Heart left ventricle (tissue), 16 donors: ENCODE results near the gene ADPRS. TPM values are rescaled to one million over a fixed set of nuclear protein-coding genes. Genes with fewer than 3 reads are reported as not detected.
A peak's percentile ranks its signal among the peaks of the same experiment; 100 is the strongest.

Source experiments
- ATAC-seq, 4 donors: fragments of 200-7000 bp; cut with Tn5 transposase; one replicate each; pipeline ENCODE4 v1.9.1; 2020 to 2022; ENCODE audit warnings: moderate library complexity in 4 of 4, mild to moderate bottlenecking in 3 of 4, moderate number of reproducible peaks in 1 of 4
- DNase-seq, 5 donors: peaks; one replicate each; pipeline ENCODE4 v3.0.0-alpha.2; 2020
- H3K27ac ChIP-seq, 12 donors: fragments of 200-600 bp; sonication (generic) in 4 of 12; one replicate each; pipeline versions ENCODE4 v1.5.0 to v1.8.0; 2016 to 2022; ENCODE audit warnings: mild to moderate bottlenecking in 2 of 12
- H3K27me3 ChIP-seq, 9 donors: fragments of 200-600 bp; sonication (generic) in 2 of 9; one replicate each; pipeline versions ENCODE4 v1.5.1 to v1.8.0; 2016 to 2022; ENCODE audit warnings: mild to moderate bottlenecking in 3 of 9
- H3K36me3 ChIP-seq, 9 donors: fragments of 200-600 bp; sonication (generic) in 2 of 9; one replicate each; pipeline versions ENCODE4 v1.5.0 to v1.8.0; 2018 to 2022; ENCODE audit warnings: mild to moderate bottlenecking in 2 of 9
- H3K4me1 ChIP-seq, 12 donors: fragments of 200-600 bp; sonication (generic) in 4 of 12; one replicate each; pipeline versions ENCODE4 v1.5.0 to v1.8.0; 2016 to 2022; ENCODE audit warnings: mild to moderate bottlenecking in 3 of 12
- H3K4me3 ChIP-seq, 12 donors: fragments of 200-600 bp; sonication (generic) in 4 of 12; one replicate each; pipeline versions ENCODE4 v1.5.0 to v1.8.0; 2017 to 2022; ENCODE audit warnings: mild to moderate bottlenecking in 9 of 12, moderate library complexity in 4 of 12
- H3K9me3 ChIP-seq, 12 donors: fragments of 200-600 bp; sonication (generic) in 4 of 12; one replicate each; pipeline versions ENCODE4 v1.5.0 to v1.8.0; 2016 to 2022; ENCODE audit warnings: mild to moderate bottlenecking in 1 of 12
- POLR2A ChIP-seq, 2 donors: fragments of 450-650 bp; IDR thresholded peaks; one replicate each; pipeline ENCODE4 v1.6.1; 2017; ENCODE audit warnings: antibody characterized with exemption in 2 of 2, mild to moderate bottlenecking in 2 of 2, moderate library complexity in 2 of 2
- WGBS, 4 donors: extraction: QIAGEN DNeasy Blood & Tissue Kit in 2 of 4; methylation state at CpG; one replicate each; pipeline versions ENCODE4 v1.1.5 to v1.1.7; 2013 to 2018; 5-methylcytosine and 5-hydroxymethylcytosine counted together
- intact Hi-C, 10 donors: fragments of 100-400 bp; cut with DNase I; formaldehyde crosslinking; loops; one replicate each; pipeline versions ENCODE4 v1.11.1 to v1.14.2; 2022
- polyA plus RNA-seq, 2 donors: library from polyadenylated mRNA; stranded (reverse); fragments of 200-250 nt; gene quantifications; one replicate each; pipeline ENCODE4 v1.2.3, GENCODE V29; 2013
- total RNA-seq, 9 donors: library from RNA; depleted of rRNA in 2 of 9; stranded (reverse); fragments of >200 nt in 2 of 9; fragmentation: NEBNext Ultra II Directional in 3 of 9; extraction: Animal tissue kit (Norgen Biotek cat#: 25700) in 3 of 9; gene quantifications; one replicate each; pipeline versions ENCODE4 v1.1.0 to v1.2.4, GENCODE V29; 2016 to 2023
- TF ChIP-seq, protein P1 (sequence below), 12 donors: fragments of 200-600 bp; sonication (generic) in 4 of 12; IDR thresholded peaks; one replicate each; pipeline versions ENCODE4 v1.5.0 to v1.8.0; 2018 to 2022; ENCODE audit warnings: antibody characterized with exemption in 12 of 12, mild to moderate bottlenecking in 5 of 12
- donor health status: ischemic (EF 13 %, LVEDD 7.1; RV severe dilation, severe dysfunction).
- donor health status: healthy with polysubstance abuse.
- donor health status: DM: no; HTN: yes; CAD: no.
- donor health status: DM: no; HTN: no; CAD: no.
- donor health status: ischemic (EF 25% LVEDD 6.9; RV normal size, moderate dysfunction).
- donor health status: ischemic (EF 25% LVEDD 5.7; RV mildly dilated, moderate dysfunction).
- donor health status: healthy.
- donor health status: DM: yes; HTN: yes; CAD: no.
- donor health status: ischemic (EF 35%, LVEDD 5.7; RV mildly dilated, moderate dysfunction).
- donor health status: nonischemic (EF 11% LVEDD 7.7; RV severe dilation, severe dysfunction).
- donor health status: DM: yes; HTN: yes; CAD: no.
- donor health status: PGD.
- donor health status: ischemic (EF 29% LVEDD 5.4; RV normal size, mild dysfunction).
- donor health status: nonischemic (EF 23%, LVEDD 6.1; RV moderate dilation, normal function).

Gene ADPRS
- total and polyA plus RNA-seq, 11 donors = 11.3 to 49.0 (median 18.2) TPM

DNA sequence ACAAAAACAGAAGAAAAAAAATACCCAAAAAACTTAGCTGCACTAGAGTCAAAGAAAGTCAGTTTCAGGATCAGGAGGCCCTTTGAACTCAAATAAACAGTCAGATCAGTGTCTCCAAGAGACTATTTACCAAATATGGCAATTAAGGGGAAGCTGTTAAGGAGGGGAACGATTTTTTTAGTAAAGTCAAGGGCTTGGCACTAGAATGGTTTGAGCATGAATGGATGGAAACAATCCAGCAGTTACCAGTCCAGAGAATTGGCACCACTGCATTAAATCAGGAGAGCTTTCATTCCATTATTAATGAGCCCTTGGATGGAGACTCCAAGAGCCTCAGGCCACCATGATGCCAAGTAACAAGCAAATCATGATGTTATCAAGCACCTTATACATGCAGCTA, 53.4 kb downstream of the ADPRS start:
- Histone ChIP-seq H3K4me1 (peaks cover 0 to 34% (median 20%) of the 10 kb centered on the region in 12 donors), H3K36me3 (peaks cover 0 to 40% (median 33%) of the 10 kb centered on the region in 9 donors), H3K27ac (peak overlapping the region in 3 of 12 donors; percentile 3 to 49 (median 18)), H3K27me3 (no peaks in the 10 kb centered on the region), H3K4me3 (no peak overlapping the region), H3K9me3 (no peaks in the 10 kb centered on the region)
- ATAC-seq (peak; percentile 5 to 56 (median 43)), DNase-seq (no peak)
- no peak for TF ChIP-seq POLR2A (IDR thresholded peaks at IDR 0.05)
- TF ChIP-seq, protein P1, sequence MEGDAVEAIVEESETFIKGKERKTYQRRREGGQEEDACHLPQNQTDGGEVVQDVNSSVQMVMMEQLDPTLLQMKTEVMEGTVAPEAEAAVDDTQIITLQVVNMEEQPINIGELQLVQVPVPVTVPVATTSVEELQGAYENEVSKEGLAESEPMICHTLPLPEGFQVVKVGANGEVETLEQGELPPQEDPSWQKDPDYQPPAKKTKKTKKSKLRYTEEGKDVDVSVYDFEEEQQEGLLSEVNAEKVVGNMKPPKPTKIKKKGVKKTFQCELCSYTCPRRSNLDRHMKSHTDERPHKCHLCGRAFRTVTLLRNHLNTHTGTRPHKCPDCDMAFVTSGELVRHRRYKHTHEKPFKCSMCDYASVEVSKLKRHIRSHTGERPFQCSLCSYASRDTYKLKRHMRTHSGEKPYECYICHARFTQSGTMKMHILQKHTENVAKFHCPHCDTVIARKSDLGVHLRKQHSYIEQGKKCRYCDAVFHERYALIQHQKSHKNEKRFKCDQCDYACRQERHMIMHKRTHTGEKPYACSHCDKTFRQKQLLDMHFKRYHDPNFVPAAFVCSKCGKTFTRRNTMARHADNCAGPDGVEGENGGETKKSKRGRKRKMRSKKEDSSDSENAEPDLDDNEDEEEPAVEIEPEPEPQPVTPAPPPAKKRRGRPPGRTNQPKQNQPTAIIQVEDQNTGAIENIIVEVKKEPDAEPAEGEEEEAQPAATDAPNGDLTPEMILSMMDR (IDR thresholded peaks at IDR 0.05) = no peak
- WGBS, 4 donors = 17 to 38% (median 29%) methylated on average over 1 of the region's 1 CpG
- intact Hi-C loops = no loop called here

DNA sequence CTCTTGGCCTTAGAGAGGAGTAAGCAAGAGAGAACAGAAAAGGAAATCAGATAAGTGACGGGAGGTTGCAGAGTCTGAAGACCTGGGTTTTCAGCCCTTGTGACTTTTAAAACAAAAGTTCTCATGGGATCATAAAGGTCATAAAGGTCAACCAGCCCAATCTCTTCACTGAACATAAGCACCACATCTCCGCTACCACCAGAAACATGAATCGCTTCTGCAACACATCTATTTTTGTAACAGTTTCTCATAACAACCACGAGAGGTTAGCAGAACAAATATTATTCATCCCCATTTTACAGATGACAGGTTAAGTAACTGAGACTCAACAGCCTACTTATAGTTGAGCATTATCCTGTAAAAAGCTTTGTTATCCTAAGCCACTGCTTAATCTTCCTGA, 54.7 kb downstream of the ADPRS start:
- DNase-seq (peak in 1 of 5 donors; percentile 4), ATAC-seq (no peak)
- Histone ChIP-seq H3K4me3 (no peak overlapping the region), H3K27ac (no peak overlapping the region), H3K36me3 (peaks cover 0 to 27% (median 20%) of the 10 kb centered on the region in 9 donors), H3K4me1 (peaks cover 0 to 38% (median 23%) of the 10 kb centered on the region in 12 donors), H3K9me3 (no peaks in the 10 kb centered on the region), H3K27me3 (no peaks in the 10 kb centered on the region)
- intact Hi-C loops = no loop called here
- WGBS, 4 donors = 66 to 82% (median 76%) methylated on average over 4 of the region's 4 CpGs
- no peak for TF ChIP-seq POLR2A (IDR thresholded peaks at IDR 0.05)
- TF ChIP-seq, protein P1 (IDR thresholded peaks at IDR 0.05) = no peak

Other genes starting within 250 kb of the ADPRS start
- gene AGO1, start 205.7 kb upstream of the ADPRS start, total RNA-seq = 10 to 100 TPM; 16.8 to 27.0 (median 20.7) TPM
- 1 to 10 TPM; 3.0 to 6.2 TPM for gene AGO1, start 205.7 kb upstream of the ADPRS start, polyA plus RNA-seq
- 10 to 100 TPM in 7 of 9 donors, 1 to 10 TPM in 2; 8.6 to 18.8 (median 14.7) TPM for gene AGO3, start 157.8 kb upstream of the ADPRS start, total RNA-seq
- gene AGO3, start 157.8 kb upstream of the ADPRS start, polyA plus RNA-seq = 1 to 10 TPM; 2.8 to 4.4 TPM
- under 1 TPM in 3 of 9 donors, not detected in 6; 0.17 to 0.23 (median 0.20) TPM for gene TEKT2, start 4.8 kb upstream of the ADPRS start, total RNA-seq
- gene TEKT2, start 4.8 kb upstream of the ADPRS start, polyA plus RNA-seq = under 1 TPM in 1 of 2 donors, not detected in 1; 0.07 TPM
- 1 to 10 TPM in 5 of 9 donors, under 1 TPM in 4; 0.33 to 2.6 (median 1.1) TPM for gene COL8A2, start 36.3 kb downstream of the ADPRS start, total RNA-seq
- under 1 TPM; 0.34 to 0.53 TPM for gene COL8A2, start 36.3 kb downstream of the ADPRS start, polyA plus RNA-seq
- gene TRAPPC3, start 60.6 kb downstream of the ADPRS start, total RNA-seq = 10 to 100 TPM; 45.3 to 77.2 (median 52.9) TPM
- 10 to 100 TPM; 40.8 to 89.6 TPM for gene TRAPPC3, start 60.6 kb downstream of the ADPRS start, polyA plus RNA-seq
- 100 to 1,000 TPM; 249 to 706 (median 328) TPM for gene MAP7D1, start 67.3 kb downstream of the ADPRS start, total RNA-seq
- 100 to 1,000 TPM; 236 to 331 TPM for gene MAP7D1, start 67.3 kb downstream of the ADPRS start, polyA plus RNA-seq
- 100 to 1,000 TPM in 4 of 9 donors, 10 to 100 TPM in 5; 68.6 to 106 (median 92.8) TPM for gene THRAP3, start 135.6 kb downstream of the ADPRS start, total RNA-seq
- gene THRAP3, start 135.6 kb downstream of the ADPRS start, polyA plus RNA-seq = 10 to 100 TPM; 27.9 to 36.5 TPM
- gene SH3D21, start 217.5 kb downstream of the ADPRS start, total RNA-seq = 1 to 10 TPM in 5 of 9 donors, under 1 TPM in 4; 0.38 to 3.1 (median 1.4) TPM
- gene SH3D21, start 217.5 kb downstream of the ADPRS start, polyA plus RNA-seq = 1 to 10 TPM in 1 of 2 donors, under 1 TPM in 1; 0.72 to 2.2 TPM
- gene EVA1B, start 234.8 kb downstream of the ADPRS start, total RNA-seq = 10 to 100 TPM in 6 of 9 donors, 1 to 10 TPM in 3; 5.9 to 42.3 (median 10.8) TPM
- gene EVA1B, start 234.8 kb downstream of the ADPRS start, polyA plus RNA-seq = 10 to 100 TPM; 13.6 to 21.4 TPM